GM23338 (cell line): ENCODE measurements around the gene BCAP31. TPM values are rescaled to one million over a fixed set of nuclear protein-coding genes. Genes with fewer than 3 reads are reported as not detected.

Experiments used
- ATAC-seq: fragments of 200-7000 bp; cut with Tn5 transposase; 3 replicates; pipeline ENCODE4 v1.9.1; 2020
- DNase-seq: peaks from one replicate; pipeline ENCODE4 v3.0.0-alpha.2; 2015; ENCODE audit warnings: low spot score
- H2AFZ ChIP-seq: fragments of 200-600 bp; sonication (generic); 2 replicates; pipeline ENCODE4 v1.8.0; 2016; ENCODE audit warnings: antibody characterized with exemption, mild to moderate bottlenecking, moderate library complexity
- H3F3A ChIP-seq: fragments of 200-600 bp; sonication (generic); replicated peaks from 2 replicates; pipeline ENCODE4 v1.8.0; 2017; ENCODE audit warnings: antibody characterized with exemption, mixed run types, low read depth
- H3K27ac ChIP-seq: fragments of 200-600 bp; sonication (generic); 2 replicates; pipeline ENCODE4 v1.6.1; 2016; ENCODE audit warnings: low read depth
- H3K27me3 ChIP-seq: fragments of 200-600 bp; sonication (generic); 2 replicates; pipeline ENCODE4 v1.8.0; 2016; ENCODE audit warnings: mild to moderate bottlenecking, mixed run types, moderate library complexity; ENCODE audit not compliant: insufficient read depth
- H3K36me3 ChIP-seq: fragments of 200-600 bp; sonication (generic); 2 replicates; pipeline ENCODE4 v1.8.0; 2016; ENCODE audit warnings: mild to moderate bottlenecking; ENCODE audit not compliant: insufficient read depth
- H3K4me1 ChIP-seq: fragments of 200-600 bp; sonication (generic); 2 replicates; pipeline ENCODE4 v1.8.0; 2016; ENCODE audit warnings: mild to moderate bottlenecking, moderate library complexity; ENCODE audit not compliant: insufficient read depth
- H3K4me2 ChIP-seq: fragments of 200-600 bp; sonication (generic); 2 replicates; pipeline ENCODE4 v1.7.1; 2017; ENCODE audit warnings: mixed run types
- H3K4me3 ChIP-seq: fragments of 200-600 bp; sonication (generic); 2 replicates; pipeline ENCODE4 v1.6.1; 2016; ENCODE audit warnings: mixed run types
- H3K79me2 ChIP-seq: fragments of 200-600 bp; sonication (generic); replicated peaks from 2 replicates; pipeline ENCODE4 v1.8.0; 2017; ENCODE audit warnings: mild to moderate bottlenecking; ENCODE audit not compliant: insufficient read depth
- H3K9me2 ChIP-seq: fragments of 200-600 bp; sonication (generic); 2 replicates; pipeline ENCODE4 v1.8.0; 2017; ENCODE audit not compliant: insufficient read depth
- H4K20me1 ChIP-seq: fragments of 200-600 bp; sonication (generic); replicated peaks from 2 replicates; pipeline ENCODE4 v1.8.0; 2017; ENCODE audit warnings: mild to moderate bottlenecking; ENCODE audit not compliant: insufficient read depth
- H3K27ac Mint-ChIP-seq: 2 replicates; pipeline ENCODE4 v1.8.0; 2020; ENCODE audit warnings: inconsistent platforms, mild to moderate bottlenecking, moderate library complexity, mixed read lengths
- H3K27me3 Mint-ChIP-seq: 3 replicates; pipeline ENCODE4 v1.8.0; 2022; ENCODE audit warnings: low read depth, mild to moderate bottlenecking, moderate library complexity, mixed read lengths, inconsistent platforms; ENCODE audit not compliant: insufficient read depth, poor library complexity
- H3K36me3 Mint-ChIP-seq: 3 replicates; pipeline ENCODE4 v1.8.0; 2021; ENCODE audit warnings: low read depth, mild to moderate bottlenecking, inconsistent platforms, moderate library complexity, mixed read lengths
- H3K4me1 Mint-ChIP-seq: 3 replicates; pipeline ENCODE4 v1.8.0; 2020; ENCODE audit warnings: mild to moderate bottlenecking, inconsistent platforms, mixed read lengths
- H3K4me3 Mint-ChIP-seq: 3 replicates; pipeline ENCODE4 v1.8.0; 2021; ENCODE audit warnings: moderate library complexity, mild to moderate bottlenecking, inconsistent platforms, mixed read lengths
- H3K9me3 Mint-ChIP-seq: 3 replicates; pipeline ENCODE4 v1.8.0; 2020; ENCODE audit warnings: moderate library complexity, mild to moderate bottlenecking, inconsistent platforms, mixed read lengths
- CREB1 ChIP-seq: fragments of 250-450 bp; sonication (Bioruptor Pico); IDR thresholded peaks from 2 replicates; pipeline ENCODE4 v1.5.0; 2020; ENCODE audit warnings: low read depth, mild to moderate bottlenecking, moderate library complexity
- EZH2phosphoT487 ChIP-seq: fragments of 200-600 bp; sonication (generic); IDR thresholded peaks from one replicate; pipeline ENCODE4 v1.8.1; 2018; ENCODE audit warnings: antibody characterized with exemption; ENCODE audit not compliant: unreplicated experiment
- JUNB ChIP-seq: IDR thresholded peaks from one replicate; pipeline ENCODE4 v1.6.1; 2016; ENCODE audit warnings: antibody characterized with exemption; ENCODE audit not compliant: unreplicated experiment
- NANOG ChIP-seq: IDR thresholded peaks from 2 replicates; pipeline ENCODE4 v1.6.1; 2016; ENCODE audit warnings: antibody characterized with exemption, borderline replicate concordance
- POLR2AphosphoS5 ChIP-seq: IDR thresholded peaks from 2 replicates; pipeline ENCODE4 v1.6.1; 2016; ENCODE audit warnings: antibody characterized with exemption, low read depth
- REST ChIP-seq: IDR thresholded peaks from one replicate; pipeline ENCODE4 v1.6.1; 2018; ENCODE audit warnings: antibody characterized with exemption; ENCODE audit not compliant: unreplicated experiment
- STAT1 ChIP-seq: IDR thresholded peaks from one replicate; pipeline ENCODE4 v1.6.1; 2016; ENCODE audit warnings: antibody characterized with exemption; ENCODE audit not compliant: unreplicated experiment
- ZNF114 ChIP-seq: fragments of 250-450 bp; sonication (Bioruptor Pico); IDR thresholded peaks from 2 replicates; pipeline ENCODE4 v1.5.0; 2020; ENCODE audit warnings: mild to moderate bottlenecking, moderate library complexity
- ZNF331 ChIP-seq: fragments of 250-450 bp; sonication (Bioruptor Pico); IDR thresholded peaks from 2 replicates; pipeline ENCODE4 v1.5.0; 2020; ENCODE audit warnings: low read depth, mild to moderate bottlenecking, moderate library complexity
- ZNF462 ChIP-seq: fragments of 250-450 bp; sonication (Bioruptor Pico); IDR thresholded peaks from 2 replicates; pipeline ENCODE4 v1.5.0; 2020; ENCODE audit warnings: mild to moderate bottlenecking, moderate library complexity
- polyA plus RNA-seq: library from polyadenylated mRNA; unstranded; fragments of >200 nt; fragmentation: Nextera tagmentation; extraction: Ambion mirVana; gene quantifications from 2 replicates; pipeline ENCODE4 v1.2.1, GENCODE V29; 2016
- total RNA-seq: library from RNA; depleted of rRNA; stranded (reverse); fragments of >200 nt; shearing (Covaris generic); gene quantifications from 2 replicates; pipeline ENCODE4 v1.2.3, GENCODE V29; 2014
- TF ChIP-seq, protein P1 (sequence below): IDR thresholded peaks from 2 replicates; pipeline ENCODE4 v1.6.1; 2016; ENCODE audit warnings: antibody characterized with exemption

BCAP31 gene
- total and polyA plus RNA-seq, 2 experiments from 2014 or later: 85.0 to 145 TPM

- TF ChIP-seq REST (no peak), STAT1 (no peak), ZNF331 (no peak), ZNF114 (CRISPR knock-in tag) (no peak), CREB1 (CRISPR knock-in tag) (no peak), NANOG (no peak), POLR2AphosphoS5 (no peak)
- TF ChIP-seq, protein P1, sequence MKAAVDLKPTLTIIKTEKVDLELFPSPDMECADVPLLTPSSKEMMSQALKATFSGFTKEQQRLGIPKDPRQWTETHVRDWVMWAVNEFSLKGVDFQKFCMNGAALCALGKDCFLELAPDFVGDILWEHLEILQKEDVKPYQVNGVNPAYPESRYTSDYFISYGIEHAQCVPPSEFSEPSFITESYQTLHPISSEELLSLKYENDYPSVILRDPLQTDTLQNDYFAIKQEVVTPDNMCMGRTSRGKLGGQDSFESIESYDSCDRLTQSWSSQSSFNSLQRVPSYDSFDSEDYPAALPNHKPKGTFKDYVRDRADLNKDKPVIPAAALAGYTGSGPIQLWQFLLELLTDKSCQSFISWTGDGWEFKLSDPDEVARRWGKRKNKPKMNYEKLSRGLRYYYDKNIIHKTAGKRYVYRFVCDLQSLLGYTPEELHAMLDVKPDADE: no peak
These were observed 12.8 kb upstream of the BCAP31 start (continued) for GRCh38 chrX:153736871-153737441.

- Histone ChIP-seq H3K9me2 (no peaks in the 10 kb centered on the region), H3F3A (no peaks in the 10 kb centered on the region), H3K4me1 (no peaks in the 10 kb centered on the region), H3K27ac (no peak overlapping the region), H3K36me3 (no peaks in the 10 kb centered on the region), H3K79me2 (no peaks in the 10 kb centered on the region), H3K4me3 (no peak overlapping the region), H4K20me1 (no peaks in the 10 kb centered on the region), H2AFZ (no peak overlapping the region), H3K4me2 (no peak overlapping the region), H3K27me3 (no peaks in the 10 kb centered on the region)
- Mint-ChIP-seq H3K27me3 (peaks cover 5% of the 10 kb centered on the region), H3K4me1 (peaks cover 7% of the 10 kb centered on the region), H3K36me3 (peaks cover 8% of the 10 kb centered on the region; the same call in 1 of the 3 replicates), H3K9me3 (peaks cover 2% of the 10 kb centered on the region; the same call in 1 of the 3 replicates), H3K4me3 (no peak overlapping the region), H3K27ac (no peak overlapping the region)
- no peak for DNase-seq
- no peak for ATAC-seq
- TF ChIP-seq, protein P1: no peak
- no peak for TF ChIP-seq JUNB
- TF ChIP-seq ZNF462 (CRISPR knock-in tag): no peak
- no peak for TF ChIP-seq EZH2phosphoT487
- no peak for TF ChIP-seq CREB1 (CRISPR knock-in tag)
These were observed 12.1 kb upstream of the BCAP31 start for GRCh38 chrX:153736071-153736820.
